ENCODE data around the gene SPATA24.

SPATA24 gene, protein sequence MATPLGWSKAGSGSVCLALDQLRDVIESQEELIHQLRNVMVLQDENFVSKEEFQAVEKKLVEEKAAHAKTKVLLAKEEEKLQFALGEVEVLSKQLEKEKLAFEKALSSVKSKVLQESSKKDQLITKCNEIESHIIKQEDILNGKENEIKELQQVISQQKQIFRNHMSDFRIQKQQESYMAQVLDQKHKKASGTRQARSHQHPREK

DNA sequence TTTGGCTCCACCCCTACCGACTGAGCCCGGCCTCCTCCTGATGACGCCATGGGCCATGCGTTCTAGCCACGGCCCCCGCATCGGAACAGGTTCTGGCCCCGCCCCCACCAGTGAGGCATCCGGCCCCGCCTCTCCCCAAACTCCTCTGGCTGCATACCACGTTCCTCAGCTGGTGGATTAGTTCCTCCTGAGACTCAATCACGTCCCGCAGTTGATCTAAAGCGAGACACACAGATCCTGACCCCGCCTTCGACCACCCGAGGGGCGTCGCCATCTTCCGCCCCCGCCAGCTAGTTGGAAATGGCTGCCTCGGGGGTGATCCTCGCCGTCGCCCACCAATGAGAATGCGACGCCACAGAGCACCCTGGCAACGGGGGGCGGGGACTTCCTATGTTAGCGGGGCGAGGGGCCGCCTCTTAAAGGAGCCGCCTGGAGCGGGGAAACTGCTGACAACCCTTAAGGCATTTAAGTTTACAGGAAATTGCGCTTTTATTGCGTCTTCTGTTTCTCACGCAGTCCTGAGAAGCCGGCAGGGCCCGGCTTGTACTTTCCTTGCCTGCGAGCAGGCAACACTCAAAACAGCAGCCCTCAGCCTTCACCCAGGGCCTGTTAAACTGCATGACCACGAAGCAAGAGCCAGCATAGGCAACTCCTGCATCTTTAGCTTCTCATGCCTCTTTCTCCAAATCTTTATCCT, at the start of gene SPATA24:
TSS of gene SPATA24 (minus strand) at position 303 of the 697 bp plus-strand sequence. CDS start at position 274, 29 bp downstream.
- TF ChIP-seq SP1 (IDR thresholded peaks at IDR 0.05) (no peak), L3MBTL2 (conservative IDR thresholded peaks at IDR 0.05) (peak; percentile 87), PKNOX1 (IDR thresholded peaks at IDR 0.05) (no peak)
- ChIA-PET POLR2A (interaction anchor here (0.6 to 1.4 kb wide), 6 partner anchors 13 to 195 kb away, joined by 3 to 6 read pairs (median 4); partner anchors contain the start of gene PAIP2), CTCF (interaction anchor here (0.7 to 1.0 kb wide), 2 partner anchors 39 to 137 kb away, joined by 3 read pairs; no protein-coding TSS in a partner anchor)

GRCh38 chr5:139451878-139452660, 48.2 kb upstream of the SPATA24 start:
- ChIA-PET POLR2A (no interaction called here), CTCF (no interaction called here)
- no peak for DNase-seq (ENCODE audit: extremely low spot score)
- TF ChIP-seq NFRKB (IDR thresholded peaks at IDR 0.05) (no peak), ZNF384 (IDR thresholded peaks at IDR 0.05) (no peak), ELF4 (IDR thresholded peaks at IDR 0.05) (no peak), PKNOX1 (IDR thresholded peaks at IDR 0.05) (no peak), HDGF (IDR thresholded peaks at IDR 0.05; ENCODE audit: borderline replicate concordance) (no peak), SP1 (IDR thresholded peaks at IDR 0.05) (no peak), ARNT (IDR thresholded peaks at IDR 0.05) (no peak), CTBP1 (IDR thresholded peaks at IDR 0.05; ENCODE audit: borderline replicate concordance) (no peak), L3MBTL2 (conservative IDR thresholded peaks at IDR 0.05) (no peak), SUZ12 (IDR thresholded peaks at IDR 0.05) (no peak), TARDBP (IDR thresholded peaks at IDR 0.05) (no peak), BHLHE40 (IDR thresholded peaks at IDR 0.05; ENCODE audit: borderline replicate concordance) (no peak), FOXA1 (IDR thresholded peaks at IDR 0.05) (no peak)

More for the DNA sequence above, at the start of gene SPATA24:
- DNase-seq (ENCODE audit: extremely low spot score) = peak; percentile 97

DNA sequence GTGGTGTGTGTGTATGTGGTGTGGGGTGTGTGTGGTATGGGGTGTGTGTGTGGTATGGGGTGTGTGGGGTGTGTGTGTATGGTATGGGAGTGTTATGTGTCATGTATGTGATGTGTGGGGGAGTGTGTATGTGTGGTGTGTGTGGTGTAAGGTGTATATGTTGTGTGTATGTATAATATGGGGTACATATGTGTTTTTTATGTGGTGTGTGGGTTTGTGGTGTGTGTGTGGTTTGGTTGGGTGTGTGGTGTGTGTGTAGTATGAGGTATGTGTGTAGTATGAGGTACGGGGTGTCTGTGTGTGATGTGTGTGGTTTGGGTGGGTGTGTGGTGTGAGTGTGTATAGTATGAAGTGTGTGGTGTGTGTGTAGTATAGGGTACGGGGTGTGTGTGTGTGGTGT, 47.3 kb upstream of the SPATA24 start:
- CTCF ChIA-PET = no interaction called here
- no peak for DNase-seq (ENCODE audit: extremely low spot score)
- POLR2A ChIA-PET = interaction anchor here (3.7 kb wide), 1 partner anchor 12 kb away, joined by 20 read pairs; the partner anchor contains the start of gene DNAJC18
- TF ChIP-seq NFRKB (IDR thresholded peaks at IDR 0.05) (no peak), BHLHE40 (IDR thresholded peaks at IDR 0.05; ENCODE audit: borderline replicate concordance) (no peak), ARNT (IDR thresholded peaks at IDR 0.05) (no peak), L3MBTL2 (conservative IDR thresholded peaks at IDR 0.05) (no peak), FOXA1 (IDR thresholded peaks at IDR 0.05) (no peak), FOXK2 (IDR thresholded peaks at IDR 0.05) (no peak), LEF1 (IDR thresholded peaks at IDR 0.05; ENCODE audit: borderline replicate concordance) (no peak), CTBP1 (IDR thresholded peaks at IDR 0.05; ENCODE audit: borderline replicate concordance) (no peak), SP1 (IDR thresholded peaks at IDR 0.05) (no peak), PKNOX1 (IDR thresholded peaks at IDR 0.05) (no peak), ZNF384 (IDR thresholded peaks at IDR 0.05) (no peak), HDGF (IDR thresholded peaks at IDR 0.05; ENCODE audit: borderline replicate concordance) (no peak), SUZ12 (IDR thresholded peaks at IDR 0.05) (no peak)

- ChIA-PET POLR2A (interaction anchor here (3.7 kb wide), 1 partner anchor 8 kb away, joined by 20 read pairs; the partner anchor contains the start of gene DNAJC18), CTCF (no interaction called here)
- TF ChIP-seq FOXM1 (IDR thresholded peaks at IDR 0.05; ENCODE audit: borderline replicate concordance) = no peak
- TF ChIP-seq FOXK2 (IDR thresholded peaks at IDR 0.05) = no peak
- TF ChIP-seq BHLHE40 (IDR thresholded peaks at IDR 0.05; ENCODE audit: borderline replicate concordance) = no peak
- TF ChIP-seq L3MBTL2 (conservative IDR thresholded peaks at IDR 0.05) = no peak
- TF ChIP-seq SUZ12 (IDR thresholded peaks at IDR 0.05) = no peak
- no peak for TF ChIP-seq FOXA1 (IDR thresholded peaks at IDR 0.05)
- TF ChIP-seq CTBP1 (IDR thresholded peaks at IDR 0.05; ENCODE audit: borderline replicate concordance) = no peak
- TF ChIP-seq PKNOX1 (IDR thresholded peaks at IDR 0.05) = no peak
- no peak for TF ChIP-seq ZNF384 (IDR thresholded peaks at IDR 0.05)
- TF ChIP-seq TARDBP (IDR thresholded peaks at IDR 0.05) = no peak
- no peak for TF ChIP-seq LEF1 (IDR thresholded peaks at IDR 0.05; ENCODE audit: borderline replicate concordance)
- no peak for TF ChIP-seq HDGF (IDR thresholded peaks at IDR 0.05; ENCODE audit: borderline replicate concordance)
- no peak for TF ChIP-seq NFRKB (IDR thresholded peaks at IDR 0.05)
- TF ChIP-seq ARNT (IDR thresholded peaks at IDR 0.05) = no peak
- DNase-seq (ENCODE audit: extremely low spot score) = no peak
Observed at GRCh38 chr5:139446956-139447779, 43.3 kb upstream of the SPATA24 start.
